Neural cell (in vitro differentiated cells): ENCODE results near the gene CHRM4.

Experiments used
- EP300 ChIP-seq: fragments of 450-650 bp; conservative IDR thresholded peaks from 2 replicates; pipeline ENCODE4 v1.6.1; 2014; ENCODE audit warnings: antibody characterized with exemption, mild to moderate bottlenecking, moderate library complexity; ENCODE audit not compliant: poor library complexity, severe bottlenecking
- MXI1 ChIP-seq: fragments of 450-650 bp; conservative IDR thresholded peaks from 2 replicates; pipeline ENCODE4 v1.6.1; 2014; ENCODE audit warnings: antibody characterized with exemption, mild to moderate bottlenecking; ENCODE audit not compliant: poor library complexity, severe bottlenecking
- POLR2AphosphoS5 ChIP-seq: IDR thresholded peaks from 2 replicates; pipeline ENCODE4 v1.6.1; 2012
- RAD21 ChIP-seq: fragments of 450-650 bp; conservative IDR thresholded peaks from 2 replicates; pipeline ENCODE4 v1.6.1; 2014; ENCODE audit warnings: antibody characterized with exemption, mild to moderate bottlenecking, moderate library complexity
- SMC3 ChIP-seq: fragments of 450-650 bp; conservative IDR thresholded peaks from 2 replicates; pipeline ENCODE4 v1.6.1; 2014; ENCODE audit warnings: antibody characterized with exemption, mild to moderate bottlenecking, moderate library complexity; ENCODE audit not compliant: poor library complexity
- TAF1 ChIP-seq: IDR thresholded peaks from 2 replicates; pipeline ENCODE4 v1.6.1; 2012; ENCODE audit warnings: low read depth
- TF ChIP-seq, protein P1 (sequence below): fragments of 450-650 bp; IDR thresholded peaks from 2 replicates; pipeline ENCODE4 v1.5.1; 2014; ENCODE audit warnings: antibody characterized with exemption, mild to moderate bottlenecking, moderate library complexity; ENCODE audit not compliant: poor library complexity, severe bottlenecking

- TF ChIP-seq POLR2AphosphoS5 = no peak
- TF ChIP-seq, protein P1, sequence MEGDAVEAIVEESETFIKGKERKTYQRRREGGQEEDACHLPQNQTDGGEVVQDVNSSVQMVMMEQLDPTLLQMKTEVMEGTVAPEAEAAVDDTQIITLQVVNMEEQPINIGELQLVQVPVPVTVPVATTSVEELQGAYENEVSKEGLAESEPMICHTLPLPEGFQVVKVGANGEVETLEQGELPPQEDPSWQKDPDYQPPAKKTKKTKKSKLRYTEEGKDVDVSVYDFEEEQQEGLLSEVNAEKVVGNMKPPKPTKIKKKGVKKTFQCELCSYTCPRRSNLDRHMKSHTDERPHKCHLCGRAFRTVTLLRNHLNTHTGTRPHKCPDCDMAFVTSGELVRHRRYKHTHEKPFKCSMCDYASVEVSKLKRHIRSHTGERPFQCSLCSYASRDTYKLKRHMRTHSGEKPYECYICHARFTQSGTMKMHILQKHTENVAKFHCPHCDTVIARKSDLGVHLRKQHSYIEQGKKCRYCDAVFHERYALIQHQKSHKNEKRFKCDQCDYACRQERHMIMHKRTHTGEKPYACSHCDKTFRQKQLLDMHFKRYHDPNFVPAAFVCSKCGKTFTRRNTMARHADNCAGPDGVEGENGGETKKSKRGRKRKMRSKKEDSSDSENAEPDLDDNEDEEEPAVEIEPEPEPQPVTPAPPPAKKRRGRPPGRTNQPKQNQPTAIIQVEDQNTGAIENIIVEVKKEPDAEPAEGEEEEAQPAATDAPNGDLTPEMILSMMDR = no peak
- TF ChIP-seq SMC3 = no peak
- no peak for TF ChIP-seq RAD21
- TF ChIP-seq TAF1 = no peak
- no peak for TF ChIP-seq MXI1
- TF ChIP-seq EP300 = no peak
Measured at GRCh38 chr11:46345131-46345597, 46.4 kb downstream of the CHRM4 start.
